ENCODE results near the gene POGZ.

- TF ChIP-seq EZH2 (IDR thresholded peaks at IDR 0.05; ENCODE audit: borderline replicate concordance): no peak
- no peak for TF ChIP-seq CTCF (IDR thresholded peaks at IDR 0.05; ENCODE audit: poor library complexity)
- TF ChIP-seq EZH2phosphoT487 (IDR thresholded peaks at IDR 0.05; ENCODE audit: low read depth, severe bottlenecking, unreplicated experiment): no peak
Measured at GRCh38 chr1:151370211-151370911, 88.9 kb downstream of the POGZ start.

Measured in hepatocyte (in vitro differentiated cells).